GM12892 (cell line): ENCODE measurements around the gene ARHGEF10L.

Source experiments
- DNase-seq: peaks from one replicate; pipeline ENCODE4 v3.0.0; 2011; ENCODE audit not compliant: insufficient read length
- FAIRE-seq: peaks from 2 replicates; lab custom pipeline; 2011; peaks lifted over from hg19 to GRCh38; lab: Jason Lieb, UNC
- POLR2A ChIP-seq: IDR thresholded peaks from 2 replicates; pipeline ENCODE4 v1.6.1; 2011; ENCODE audit warnings: low read depth, low read length, control low read depth
- POLR2AphosphoS5 ChIP-seq: IDR thresholded peaks from 2 replicates; pipeline ENCODE4 v1.6.1; 2011; ENCODE audit warnings: low read depth, low read length, control low read depth
- TAF1 ChIP-seq: IDR thresholded peaks from 2 replicates; pipeline ENCODE4 v1.6.1; 2011; ENCODE audit warnings: low read depth, mild to moderate bottlenecking, control low read depth, low read length, borderline replicate concordance

ARHGEF10L gene

GRCh38 chr1:17667641-17668040, 128.1 kb downstream of the ARHGEF10L start:
- TF ChIP-seq TAF1 (no peak), POLR2AphosphoS5 (no peak), POLR2A (no peak)
- DNase-seq (no peak), FAIRE-seq (no peak)

- DNase-seq = no peak
- FAIRE-seq = no peak
- TF ChIP-seq POLR2AphosphoS5 (no peak), POLR2A (no peak), TAF1 (no peak)
Observed at GRCh38 chr1:17668195-17668594, 128.7 kb downstream of the ARHGEF10L start.

- TF ChIP-seq POLR2A = no peak
- no peak for TF ChIP-seq TAF1
- TF ChIP-seq POLR2AphosphoS5 = no peak
- no peak for DNase-seq
- no peak for FAIRE-seq
Observed at GRCh38 chr1:17668624-17669175, 129.2 kb downstream of the ARHGEF10L start.

GRCh38 chr1:17669305-17669704, 129.8 kb downstream of the ARHGEF10L start:
- no peak for FAIRE-seq

GRCh38 chr1:17669866-17670451, 130.5 kb downstream of the ARHGEF10L start:
- no peak for DNase-seq
- TF ChIP-seq POLR2A = no peak
- TF ChIP-seq TAF1 = no peak
- TF ChIP-seq POLR2AphosphoS5 = no peak
- no peak for FAIRE-seq

More at GRCh38 chr1:17669305-17669704, 129.8 kb downstream of the ARHGEF10L start:
- TF ChIP-seq POLR2AphosphoS5 = no peak
- no peak for TF ChIP-seq POLR2A
- TF ChIP-seq TAF1 = no peak
- DNase-seq = no peak

GRCh38 chr1:17670587-17671313, 131.3 kb downstream of the ARHGEF10L start:
- DNase-seq (no peak), FAIRE-seq (no peak)
- TF ChIP-seq TAF1 = no peak
- no peak for TF ChIP-seq POLR2A
- TF ChIP-seq POLR2AphosphoS5 = no peak

GRCh38 chr1:17671314-17671705, 131.8 kb downstream of the ARHGEF10L start:
- TF ChIP-seq POLR2A = no peak
- DNase-seq (no peak), FAIRE-seq (no peak)

GRCh38 chr1:17671741-17672140, 132.2 kb downstream of the ARHGEF10L start:
- FAIRE-seq (no peak), DNase-seq (no peak)
- no peak for TF ChIP-seq POLR2AphosphoS5
- TF ChIP-seq POLR2A = no peak
- no peak for TF ChIP-seq TAF1

- FAIRE-seq (no peak), DNase-seq (no peak)
- TF ChIP-seq POLR2A = no peak
- TF ChIP-seq TAF1 = no peak
Observed at GRCh38 chr1:17672226-17672625, 132.7 kb downstream of the ARHGEF10L start.

GRCh38 chr1:17673329-17674072, 134.0 kb downstream of the ARHGEF10L start:
- TF ChIP-seq POLR2AphosphoS5 = no peak
- no peak for TF ChIP-seq POLR2A
- TF ChIP-seq TAF1 = no peak
- no peak for FAIRE-seq
- no peak for DNase-seq

GRCh38 chr1:17674726-17675500, 135.4 kb downstream of the ARHGEF10L start:
- FAIRE-seq = no peak
- no peak for DNase-seq
- TF ChIP-seq TAF1 (no peak), POLR2AphosphoS5 (no peak), POLR2A (no peak)
